Panc1 (cell line): ENCODE data around the gene TAS2R13. TPM values are rescaled to one million over a fixed set of nuclear protein-coding genes. Genes with fewer than 3 reads are reported as not detected.

Source experiments
- ATAC-seq: fragments of 200-7000 bp; cut with Tn5 transposase; 2 replicates; pipeline ENCODE4 v1.9.1; 2020; ENCODE audit warnings: mild to moderate bottlenecking, moderate library complexity
- BruUV-seq: library from RNA; stranded (reverse); fragments of 400-500 nt; replicated peaks from 2 replicates; lab custom pipeline; 2021; lab: Mats Ljungman, UMichigan
- CTCF ChIA-PET: fragments of 300-600 bp; sonication (Branson Sonifier 250); formaldehyde crosslinking; loops from one replicate; lab custom pipeline; 2022; ENCODE audit warnings: antibody characterized with exemption; lab: Charles Lee
- POLR2A ChIA-PET: fragments of 300-600 bp; sonication (Branson Sonifier 250); formaldehyde crosslinking; loops from one replicate; lab custom pipeline; 2022; ENCODE audit warnings: antibody characterized with exemption; lab: Charles Lee
- DNase-seq: peaks from one replicate; pipeline ENCODE4 v3.0.0-alpha.2; 2010; ENCODE audit warnings: low read depth, low spot score
- H3K27ac ChIP-seq: 2 replicates; pipeline ENCODE4 v1.5.1; 2011; ENCODE audit warnings: mild to moderate bottlenecking, low read length, inconsistent platforms
- H3K27me3 ChIP-seq: fragments of 200-500 bp; sonication (Bioruptor generic); 2 replicates; pipeline ENCODE4 v1.6.0; 2014; ENCODE audit warnings: low read length, inconsistent platforms; ENCODE audit not compliant: control insufficient read depth, insufficient read depth
- H3K36me3 ChIP-seq: fragments of 200-500 bp; sonication (Bioruptor generic); 2 replicates; pipeline ENCODE4 v1.5.1; 2014; ENCODE audit warnings: inconsistent platforms, mild to moderate bottlenecking, low read length, moderate library complexity; ENCODE audit not compliant: control insufficient read depth, insufficient read depth
- H3K4me1 ChIP-seq: 2 replicates; pipeline ENCODE4 v1.5.1; 2011; ENCODE audit warnings: inconsistent platforms, mild to moderate bottlenecking, low read length, moderate library complexity; ENCODE audit not compliant: control insufficient read depth, insufficient read depth
- H3K4me3 ChIP-seq, 2 experiments: 2 replicates each; pipeline ENCODE4 v1.5.1; 2011 to 2012; ENCODE audit warnings: low read depth in 2 of 2, low read length in 2 of 2, mild to moderate bottlenecking in 2 of 2, inconsistent platforms in 1 of 2, moderate library complexity in 1 of 2
- H3K9me3 ChIP-seq: fragments of 200-500 bp; sonication (Bioruptor generic); 2 replicates; pipeline ENCODE4 v1.5.1; 2014; ENCODE audit warnings: low read depth, mild to moderate bottlenecking, inconsistent platforms, low read length, moderate library complexity; ENCODE audit not compliant: control insufficient read depth, insufficient read depth
- CTCF ChIP-seq: fragments of 450-650 bp; IDR thresholded peaks from 2 replicates; pipeline ENCODE4 v1.5.1; 2017; ENCODE audit warnings: mild to moderate bottlenecking
- POLR2AphosphoS5 ChIP-seq: IDR thresholded peaks from 2 replicates; pipeline ENCODE4 v1.6.1; 2012; ENCODE audit warnings: mild to moderate bottlenecking, low read depth, low read length, moderate library complexity
- REST ChIP-seq, 2 experiments: IDR thresholded peaks; 2 replicates each; pipeline ENCODE4 v1.6.1; 2011 to 2012; ENCODE audit warnings: low read depth in 2 of 2, control low read depth in 1 of 2, low read length in 1 of 2, mild to moderate bottlenecking in 1 of 2, moderate library complexity in 1 of 2; ENCODE audit not compliant: insufficient read depth in 1 of 2
- SIN3A ChIP-seq: IDR thresholded peaks from 2 replicates; pipeline ENCODE4 v1.6.1; 2012; ENCODE audit warnings: low read depth, mild to moderate bottlenecking, low read length, moderate library complexity, borderline replicate concordance; ENCODE audit not compliant: insufficient read depth
- TCF7L2 ChIP-seq: IDR thresholded peaks from 2 replicates; pipeline ENCODE4 v1.6.1; 2011; ENCODE audit warnings: mild to moderate bottlenecking, low read depth, low read length, inconsistent platforms
- in situ Hi-C: cut with HindIII; loops from 2 replicates; pipeline ENCODE4 v1.10.0; 2016; ENCODE audit warnings: low sequenced_read_pairs, low pct_unique_long_range_greater_than_20kb
- intact Hi-C: fragments of 100-400 bp; cut with micrococcal nuclease; formaldehyde crosslinking; loops from one replicate; pipeline ENCODE4 v1.10.0; 2022; ENCODE audit not compliant: unreplicated experiment
- total RNA-seq: library from RNA; stranded (reverse); gene quantifications from one replicate; pipeline ENCODE4 v1.2.1, GENCODE V29; 2021; ENCODE audit not compliant: unreplicated experiment

The TAS2R13 gene
- total RNA-seq, 1 experiment from 2014 or later: 0.39 TPM

- H3K27me3 ChIP-seq: no peaks in the 10 kb centered on the region
- in situ Hi-C loops (no loop called here), intact Hi-C loops (no loop called here)
- no peaks in the 10 kb centered on the region for H3K36me3 ChIP-seq
- POLR2A ChIA-PET: no interaction called here
- CTCF ChIA-PET: no interaction called here
- no peak overlapping the region for H3K4me3 ChIP-seq
- H3K4me1 ChIP-seq: no peaks in the 10 kb centered on the region
- no peak for DNase-seq
- H3K27ac ChIP-seq: no peak overlapping the region
- no TSS peak for BruUV-seq
- no peaks in the 10 kb centered on the region for H3K9me3 ChIP-seq
- no peak for ATAC-seq
- TF ChIP-seq CTCF: peak; percentile 26; the same call in 1 of the 2 replicates
- no peak for TF ChIP-seq SIN3A
These were observed 7.9 kb downstream of the TAS2R13 start for GRCh38 chr12:10901427-10901826.

- no TSS peak for BruUV-seq
- H3K4me3 ChIP-seq: no peak overlapping the region
- ATAC-seq (no peak), DNase-seq (no peak)
- no peak overlapping the region for H3K27ac ChIP-seq
- TF ChIP-seq SIN3A: no peak
- no peak for TF ChIP-seq POLR2AphosphoS5
- TF ChIP-seq TCF7L2: no peak
- TF ChIP-seq REST (IDR thresholded peaks at IDR 0.05; ENCODE audit: insufficient read depth in 1 of 2, low read depth in 2 of 2, low read length in 1 of 2): no peak
- TF ChIP-seq CTCF: no peak
- ChIA-PET POLR2A (no interaction called here), CTCF (no interaction called here)
- no peaks in the 10 kb centered on the region for H3K36me3 ChIP-seq
- in situ Hi-C loops (no loop called here), intact Hi-C loops (no loop called here)
- H3K27me3 ChIP-seq: no peaks in the 10 kb centered on the region
- H3K9me3 ChIP-seq: no peaks in the 10 kb centered on the region
- H3K4me1 ChIP-seq: no peaks in the 10 kb centered on the region
These were observed 8.4 kb downstream of the TAS2R13 start for GRCh38 chr12:10900972-10901371.

GRCh38 chr12:10900530-10900929 lies 8.8 kb downstream of the TAS2R13 start:
- intact Hi-C loops: no loop called here
- BruUV-seq: no TSS peak
- H3K27ac ChIP-seq: no peak overlapping the region
- CTCF ChIA-PET: no interaction called here
- H3K9me3 ChIP-seq: no peaks in the 10 kb centered on the region
- no peaks in the 10 kb centered on the region for H3K4me1 ChIP-seq
- TF ChIP-seq REST (IDR thresholded peaks at IDR 0.05; ENCODE audit: insufficient read depth in 1 of 2, low read depth in 2 of 2, low read length in 1 of 2) (no peak), POLR2AphosphoS5 (no peak), TCF7L2 (no peak), SIN3A (no peak)
- in situ Hi-C loops: no loop called here
- ATAC-seq (no peak), DNase-seq (no peak)
- no peak overlapping the region for H3K4me3 ChIP-seq
- H3K36me3 ChIP-seq: no peaks in the 10 kb centered on the region
- POLR2A ChIA-PET: no interaction called here
- H3K27me3 ChIP-seq: no peaks in the 10 kb centered on the region
